ENCODE data around the gene HCK.
A peak's percentile ranks its signal among the peaks of the same experiment; 100 is the strongest.

Gene HCK

GRCh38 chr20:32063695-32064094, 11.7 kb downstream of the HCK start:
- DNase-seq: no peak

GRCh38 chr20:32064667-32065066, 12.6 kb downstream of the HCK start:
- no peak for DNase-seq

GRCh38 chr20:32067234-32067821, 15.3 kb downstream of the HCK start:
- DNase-seq: no peak

- DNase-seq: no peak
These were observed 16.1 kb downstream of the HCK start for GRCh38 chr20:32068174-32068573.

GRCh38 chr20:32069711-32070110, 17.7 kb downstream of the HCK start:
- DNase-seq: no peak

GRCh38 chr20:32070282-32070681, 18.2 kb downstream of the HCK start:
- DNase-seq: no peak

- DNase-seq: no peak
These were observed 18.7 kb downstream of the HCK start for GRCh38 chr20:32070690-32071213.

- no peak for DNase-seq
These were observed 19.5 kb downstream of the HCK start for GRCh38 chr20:32071395-32072167.

- DNase-seq: no peak
These were observed 20.2 kb downstream of the HCK start for GRCh38 chr20:32072168-32072750.

GRCh38 chr20:32075534-32075933, 23.5 kb downstream of the HCK start:
- DNase-seq: no peak

GRCh38 chr20:32077190-32077589, 25.1 kb downstream of the HCK start:
- DNase-seq: no peak

GRCh38 chr20:32078322-32078721, 26.3 kb downstream of the HCK start:
- no peak for DNase-seq

GRCh38 chr20:32078791-32079190, 26.7 kb downstream of the HCK start:
- DNase-seq: no peak

GRCh38 chr20:32079655-32080109, 27.6 kb downstream of the HCK start:
- DNase-seq: no peak

- no peak for DNase-seq
These were observed 28.7 kb downstream of the HCK start for GRCh38 chr20:32080783-32081182.

GRCh38 chr20:32083469-32083868, 31.4 kb downstream of the HCK start:
- DNase-seq: no peak

- no peak for DNase-seq
These were observed 35.0 kb downstream of the HCK start for GRCh38 chr20:32087070-32087469.

- no peak for DNase-seq
These were observed 36.7 kb downstream of the HCK start for GRCh38 chr20:32088759-32089158.

GRCh38 chr20:32089637-32090362, 37.8 kb downstream of the HCK start:
- no peak for DNase-seq

GRCh38 chr20:32091888-32092346, 39.9 kb downstream of the HCK start:
- DNase-seq: peak; percentile 70

- no peak for DNase-seq
These were observed 46.7 kb downstream of the HCK start for GRCh38 chr20:32098786-32099185.

GRCh38 chr20:32108814-32109391, 56.9 kb downstream of the HCK start:
- no peak for DNase-seq

All from CD4-positive, alpha-beta T cell treated with Interleukin-12 subunit alpha and Interleukin-12 subunit beta, for 1 hour (primary cell).